Stimulated activated CD8-positive, alpha-beta memory T cell treated with anti-CD3 and anti-CD28 coated beads, Interleukin-15, amount 100 ng/mL, for 1 hour (primary cell): ENCODE data around the gene LRRC8D.

Source experiments
- DNase-seq: peaks from one replicate; pipeline ENCODE4 v3.0.0-alpha.2; 2020; ENCODE audit warnings: low read depth

The LRRC8D gene

GRCh38 chr1:89941110-89941766, 120.4 kb downstream of the LRRC8D start:
- no peak for DNase-seq

- DNase-seq, result no peak
These were observed 121.2 kb downstream of the LRRC8D start for GRCh38 chr1:89942014-89942413.

- DNase-seq, result no peak
These were observed 122.2 kb downstream of the LRRC8D start for GRCh38 chr1:89942825-89943658.

GRCh38 chr1:89943846-89944781, 123.3 kb downstream of the LRRC8D start:
- no peak for DNase-seq

GRCh38 chr1:89945852-89946476, 125.1 kb downstream of the LRRC8D start:
- DNase-seq, result no peak

GRCh38 chr1:89946532-89946931, 125.7 kb downstream of the LRRC8D start:
- DNase-seq, result no peak

- DNase-seq, result no peak
These were observed 128.0 kb downstream of the LRRC8D start for GRCh38 chr1:89948722-89949345.

- DNase-seq, result no peak
These were observed 129.3 kb downstream of the LRRC8D start for GRCh38 chr1:89949991-89950624.

GRCh38 chr1:89950703-89951102, 129.9 kb downstream of the LRRC8D start:
- DNase-seq, result no peak

- no peak for DNase-seq
These were observed 131.2 kb downstream of the LRRC8D start for GRCh38 chr1:89951766-89952604.

GRCh38 chr1:89952605-89953130, 131.8 kb downstream of the LRRC8D start:
- no peak for DNase-seq

- DNase-seq, result no peak
These were observed 132.3 kb downstream of the LRRC8D start for GRCh38 chr1:89953131-89953626.

GRCh38 chr1:89953929-89954328, 133.1 kb downstream of the LRRC8D start:
- no peak for DNase-seq

- no peak for DNase-seq
These were observed 133.6 kb downstream of the LRRC8D start for GRCh38 chr1:89954401-89954800.

GRCh38 chr1:89955311-89956205, 134.7 kb downstream of the LRRC8D start:
- no peak for DNase-seq

- DNase-seq, result no peak
These were observed 136.3 kb downstream of the LRRC8D start for GRCh38 chr1:89957107-89957506.

- DNase-seq, result no peak
These were observed 138.2 kb downstream of the LRRC8D start for GRCh38 chr1:89958851-89959654.

- DNase-seq, result no peak
These were observed 138.9 kb downstream of the LRRC8D start for GRCh38 chr1:89959719-89960118.
